HEK293T (cell line): ENCODE measurements around the gene RPTOR.
"Not testable (repeated sequence)": the region's sequence is repeated elsewhere in the genome, so short reads cannot be mapped to it uniquely, and the experiment has no call there.

Source experiments
- CTCF ChIA-PET: fragments of 350-600 bp; formaldehyde crosslinking; extraction: SDS; loops from one replicate; lab custom pipeline; 2021; ENCODE audit warnings: antibody characterized with exemption, inconsistent platforms; lab: Yijun Ruan, JAX
- POLR2A ChIA-PET: fragments of 350-600 bp; formaldehyde crosslinking; extraction: SDS; loops from one replicate; lab custom pipeline; 2020; ENCODE audit warnings: antibody characterized with exemption, inconsistent platforms; lab: Yijun Ruan, JAX
- DNase-seq: peaks from one replicate; pipeline ENCODE4 v3.0.0; 2012; ENCODE audit warnings: mixed read lengths; ENCODE audit errors: extremely low spot score
- ARNT ChIP-seq: fragments of 450-650 bp; IDR thresholded peaks from 2 replicates; pipeline ENCODE4 v1.6.1; 2017; ENCODE audit warnings: mild to moderate bottlenecking
- BHLHE40 ChIP-seq: fragments of 450-650 bp; IDR thresholded peaks from 2 replicates; pipeline ENCODE4 v1.6.1; 2016; ENCODE audit warnings: mild to moderate bottlenecking, moderate library complexity, borderline replicate concordance
- CTBP1 ChIP-seq: fragments of 450-650 bp; IDR thresholded peaks from 2 replicates; pipeline ENCODE4 v1.6.1; 2016; ENCODE audit warnings: borderline replicate concordance
- ELF4 ChIP-seq: fragments of 450-650 bp; IDR thresholded peaks from 2 replicates; pipeline ENCODE4 v1.6.1; 2017; ENCODE audit warnings: antibody characterized with exemption
- FOXA1 ChIP-seq: fragments of 450-650 bp; IDR thresholded peaks from 2 replicates; pipeline ENCODE4 v1.6.1; 2016; ENCODE audit warnings: mild to moderate bottlenecking
- FOXK2 ChIP-seq: fragments of 450-650 bp; IDR thresholded peaks from 2 replicates; pipeline ENCODE4 v1.6.1; 2016; ENCODE audit warnings: mild to moderate bottlenecking
- FOXM1 ChIP-seq: fragments of 450-650 bp; IDR thresholded peaks from 2 replicates; pipeline ENCODE4 v1.6.1; 2017; ENCODE audit warnings: mild to moderate bottlenecking, borderline replicate concordance
- HDGF ChIP-seq: fragments of 450-650 bp; IDR thresholded peaks from 2 replicates; pipeline ENCODE4 v1.6.1; 2017; ENCODE audit warnings: antibody characterized with exemption, borderline replicate concordance
- L3MBTL2 ChIP-seq: fragments of 450-650 bp; conservative IDR thresholded peaks from 2 replicates; pipeline ENCODE4 v1.6.1; 2016; ENCODE audit warnings: mild to moderate bottlenecking
- LEF1 ChIP-seq: fragments of 450-650 bp; IDR thresholded peaks from 2 replicates; pipeline ENCODE4 v1.6.1; 2017; ENCODE audit warnings: mild to moderate bottlenecking, borderline replicate concordance
- NFRKB ChIP-seq: fragments of 450-650 bp; IDR thresholded peaks from 2 replicates; pipeline ENCODE4 v1.6.1; 2016; ENCODE audit warnings: mild to moderate bottlenecking, moderate library complexity
- SP1 ChIP-seq: fragments of 450-650 bp; IDR thresholded peaks from 2 replicates; pipeline ENCODE4 v1.6.1; 2017
- SUZ12 ChIP-seq: fragments of 450-650 bp; IDR thresholded peaks from 2 replicates; pipeline ENCODE4 v1.6.1; 2016; ENCODE audit warnings: mild to moderate bottlenecking
- TARDBP ChIP-seq: fragments of 450-650 bp; IDR thresholded peaks from 2 replicates; pipeline ENCODE4 v1.6.1; 2016
- ZNF384 ChIP-seq: fragments of 450-650 bp; IDR thresholded peaks from 2 replicates; pipeline ENCODE4 v1.6.1; 2016
- TF ChIP-seq, protein P1 (sequence below): fragments of 450-650 bp; IDR thresholded peaks from 2 replicates; pipeline ENCODE4 v1.6.1; 2016

RPTOR gene

DNA sequence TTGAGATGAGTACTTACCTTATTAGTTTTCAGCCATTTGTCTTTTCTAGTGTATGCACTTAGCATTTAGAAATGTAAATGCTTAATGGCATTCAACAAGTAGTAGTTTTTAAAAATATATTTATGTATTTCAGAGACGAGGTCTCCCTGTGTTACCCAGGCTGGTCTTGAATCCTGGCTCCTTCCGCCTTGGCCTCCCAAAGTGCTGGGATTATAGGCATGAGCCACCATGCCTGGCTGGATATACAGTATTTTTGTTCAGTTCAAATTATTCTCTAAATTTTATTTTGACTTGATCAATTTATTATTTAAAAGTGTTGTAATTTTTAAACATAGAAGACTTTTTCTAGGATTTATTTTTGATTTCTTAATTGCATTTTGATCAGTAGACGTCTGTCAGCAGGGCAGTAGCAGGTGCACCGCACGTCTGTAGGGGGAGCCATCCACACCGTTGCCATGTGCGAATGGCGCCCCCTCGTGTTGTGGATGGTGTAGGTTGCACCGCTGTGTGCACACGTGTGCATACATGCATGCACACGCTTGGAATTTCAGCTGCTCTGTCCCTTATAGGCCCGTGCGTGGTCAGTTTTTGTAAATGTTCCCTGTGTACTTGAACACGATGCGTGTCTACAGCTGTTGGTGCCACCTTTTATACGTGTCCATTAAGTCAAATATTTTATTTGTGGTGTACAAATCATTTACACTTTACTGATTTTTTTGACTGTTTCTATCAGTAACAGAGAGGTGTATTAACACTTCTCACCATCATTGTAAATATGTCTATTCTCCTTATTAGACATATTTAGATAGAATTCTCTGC, 30.6 kb downstream of the RPTOR start:
- DNase-seq: peak; percentile 93
- no peak; the same call in 1 of the 2 replicates for TF ChIP-seq ZNF384
- TF ChIP-seq ARNT: peak; percentile 54; the same call in 1 of the 2 replicates
- no peak for TF ChIP-seq FOXK2
- TF ChIP-seq HDGF: no peak
- peak; percentile 60 for TF ChIP-seq ELF4
- TF ChIP-seq NFRKB: no peak
- peak; percentile 55; the same call in 1 of the 2 replicates for TF ChIP-seq CTBP1
- TF ChIP-seq, protein P1, sequence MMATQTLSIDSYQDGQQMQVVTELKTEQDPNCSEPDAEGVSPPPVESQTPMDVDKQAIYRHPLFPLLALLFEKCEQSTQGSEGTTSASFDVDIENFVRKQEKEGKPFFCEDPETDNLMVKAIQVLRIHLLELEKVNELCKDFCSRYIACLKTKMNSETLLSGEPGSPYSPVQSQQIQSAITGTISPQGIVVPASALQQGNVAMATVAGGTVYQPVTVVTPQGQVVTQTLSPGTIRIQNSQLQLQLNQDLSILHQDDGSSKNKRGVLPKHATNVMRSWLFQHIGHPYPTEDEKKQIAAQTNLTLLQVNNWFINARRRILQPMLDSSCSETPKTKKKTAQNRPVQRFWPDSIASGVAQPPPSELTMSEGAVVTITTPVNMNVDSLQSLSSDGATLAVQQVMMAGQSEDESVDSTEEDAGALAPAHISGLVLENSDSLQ: peak; percentile 70
- TF ChIP-seq FOXM1: no peak
- no peak for TF ChIP-seq L3MBTL2
- no peak for TF ChIP-seq TARDBP
- no peak for TF ChIP-seq BHLHE40
- TF ChIP-seq LEF1: no peak
- TF ChIP-seq SP1: no peak
- no peak for TF ChIP-seq FOXA1
- TF ChIP-seq SUZ12: no peak
- CTCF ChIA-PET: interaction anchor here (0.5 to 1.5 kb wide), 17 partner anchors 8 to 148 kb away, joined by 3 to 10 read pairs (median 3); no protein-coding TSS in a partner anchor
- POLR2A ChIA-PET: interaction anchor here (1.5 kb wide), 1 partner anchor 120 kb away, joined by 9 read pairs; no protein-coding TSS in a partner anchor

GRCh38 chr17:80577876-80578570, 33.4 kb downstream of the RPTOR start:
- ChIA-PET CTCF (interaction anchor here (1.0 to 1.1 kb wide), 2 partner anchors 151 to 1177 kb away, joined by 3 to 5 read pairs; no protein-coding TSS in a partner anchor), POLR2A (interaction anchor here (0.8 kb wide), 1 partner anchor 123 kb away, joined by 3 read pairs; no protein-coding TSS in a partner anchor)
- no peak for DNase-seq
- TF ChIP-seq FOXK2: no peak
- TF ChIP-seq NFRKB: no peak
- no peak for TF ChIP-seq CTBP1
- no peak for TF ChIP-seq L3MBTL2
- TF ChIP-seq TARDBP: no peak
- TF ChIP-seq SUZ12: no peak
- no peak for TF ChIP-seq ARNT
- no peak for TF ChIP-seq HDGF
- TF ChIP-seq, protein P1: no peak
- TF ChIP-seq LEF1: no peak
- TF ChIP-seq ELF4: no peak
- TF ChIP-seq SP1: no peak

DNA sequence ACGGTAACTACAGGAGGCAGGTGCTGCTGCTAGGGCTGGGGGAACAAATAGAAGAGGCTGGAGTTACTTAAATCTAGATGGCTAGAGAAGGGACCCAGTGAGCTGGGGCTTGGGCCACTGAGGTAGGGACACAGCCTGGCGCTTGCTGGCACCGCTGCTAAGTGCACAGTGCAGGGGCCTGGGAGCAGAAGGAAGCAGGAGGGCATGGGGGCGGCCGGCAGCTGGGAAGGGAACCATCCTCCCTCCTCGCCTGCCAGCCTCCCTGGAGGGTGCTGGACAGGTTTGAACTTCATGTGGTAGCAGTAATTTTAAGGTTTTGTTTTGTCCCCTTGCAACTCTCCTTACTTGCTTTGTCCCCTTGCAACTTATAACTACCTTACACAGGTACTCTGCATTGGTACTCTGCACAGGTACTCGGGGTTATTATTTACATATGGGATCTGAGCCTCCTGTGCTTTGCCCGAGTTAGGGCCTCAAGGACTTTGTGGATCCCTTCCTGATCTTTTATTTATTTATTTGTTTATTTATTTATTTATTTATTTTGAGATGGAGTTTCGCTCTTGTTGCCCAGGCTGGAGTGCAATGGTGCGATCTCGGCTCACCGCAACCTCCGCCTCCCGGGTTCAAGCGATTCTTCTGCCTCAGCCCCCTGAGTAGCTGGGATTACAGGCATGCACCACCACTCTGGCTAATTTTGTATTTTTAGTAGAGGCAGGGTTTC, 34.2 kb downstream of the RPTOR start:
- CTCF ChIA-PET, DNase-seq: not testable (repeated sequence)
- POLR2A ChIA-PET: interaction anchor here (0.8 kb wide), 1 partner anchor 124 kb away, joined by 3 read pairs; no protein-coding TSS in a partner anchor

DNA sequence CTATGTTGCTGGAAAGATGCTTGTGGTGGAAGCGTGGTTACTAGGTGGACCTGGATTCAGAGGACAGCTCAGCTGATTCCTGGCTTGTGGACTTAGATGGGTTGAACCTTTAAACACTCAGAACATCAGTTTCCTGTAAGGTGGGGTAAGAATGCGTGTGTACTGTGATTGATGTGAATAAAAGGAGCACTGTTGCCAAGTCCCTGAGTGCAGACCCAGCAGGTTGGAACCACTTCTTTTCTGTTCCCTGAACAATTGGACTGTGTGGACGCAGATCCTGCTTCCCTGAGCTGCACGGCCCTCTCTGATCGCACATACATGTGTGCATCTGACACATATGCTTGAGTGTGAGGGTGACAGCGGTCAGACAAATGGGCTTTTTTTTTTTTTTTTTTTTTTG, 37.5 kb downstream of the RPTOR start:
- CTCF ChIA-PET: no interaction called here
- POLR2A ChIA-PET: interaction anchor here (1.0 to 1.6 kb wide), 3 partner anchors 37 to 128 kb away, joined by 3 to 5 read pairs (median 3); partner anchors contain the start of gene RPTOR
- no peak for TF ChIP-seq ZNF384
- TF ChIP-seq, protein P1: no peak
- TF ChIP-seq HDGF: no peak
- no peak for TF ChIP-seq TARDBP
- TF ChIP-seq BHLHE40: no peak
- TF ChIP-seq ELF4: no peak
- no peak for TF ChIP-seq FOXM1
- TF ChIP-seq NFRKB: no peak
- no peak for TF ChIP-seq LEF1
- no peak for TF ChIP-seq SP1
- no peak for TF ChIP-seq FOXA1
- TF ChIP-seq SUZ12: no peak
- no peak for DNase-seq

DNA sequence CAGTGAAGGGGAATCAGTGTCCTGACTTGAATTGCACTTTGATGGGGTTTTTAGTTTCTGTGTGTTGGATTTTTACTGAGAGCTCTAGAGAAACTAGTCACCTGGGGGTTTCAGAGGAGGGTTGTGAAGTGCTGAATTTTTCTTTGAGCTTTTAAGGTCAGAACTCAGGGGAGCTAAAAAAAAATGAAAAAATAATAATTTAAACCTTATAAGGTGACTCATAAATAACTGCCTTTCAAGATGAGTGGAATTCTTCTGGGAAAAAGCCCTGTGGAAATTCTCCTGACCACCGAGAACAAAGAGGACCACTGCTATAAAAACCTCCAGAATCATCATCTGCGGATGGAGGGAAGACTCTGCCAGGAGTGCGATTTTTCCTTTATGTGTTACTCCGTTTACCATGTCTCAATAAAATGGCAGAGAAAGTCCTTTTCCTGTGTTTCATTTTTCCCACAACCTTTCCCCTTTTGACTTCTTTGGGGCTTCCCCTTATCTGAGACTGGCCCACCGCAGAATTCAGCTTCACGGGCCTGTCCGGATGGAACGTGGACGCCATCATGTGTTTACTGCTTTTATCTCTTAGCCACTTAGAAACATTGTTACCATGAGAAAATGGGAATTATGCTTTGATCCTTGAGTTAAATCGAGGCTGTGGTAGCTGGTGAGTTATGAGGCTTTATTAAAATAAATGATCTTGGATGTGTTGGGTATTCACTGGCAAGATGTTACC, 39.7 kb downstream of the RPTOR start:
- CTCF ChIA-PET: interaction anchor here (0.6 to 0.8 kb wide), 2 partner anchors 9 to 130 kb away, joined by 4 to 6 read pairs; no protein-coding TSS in a partner anchor
- TF ChIP-seq ZNF384 (no peak), CTBP1 (no peak), NFRKB (no peak), FOXK2 (no peak), TARDBP (no peak), ELF4 (no peak), ARNT (no peak), FOXA1 (no peak), SUZ12 (no peak), HDGF (no peak), L3MBTL2 (no peak), BHLHE40 (no peak)
- TF ChIP-seq, protein P1: no peak
- POLR2A ChIA-PET: interaction anchor here (1.3 kb wide), 1 partner anchor 130 kb away, joined by 4 read pairs; no protein-coding TSS in a partner anchor
- no peak for DNase-seq
